WTC11 (cell line): ENCODE results near the gene OLFML3.
"Not testable (repeated sequence)": the region's sequence is repeated elsewhere in the genome, so short reads cannot be mapped to it uniquely, and the experiment has no call there.

Source experiments
- ARID4B ChIP-seq: sonication (generic); formaldehyde crosslinking; IDR thresholded peaks from 2 replicates; pipeline ENCODE4 v1.8.0; 2023; ENCODE audit warnings: missing genetic modification reagents, mild to moderate bottlenecking, borderline replicate concordance
- CREB1 ChIP-seq: sonication (generic); formaldehyde crosslinking; IDR thresholded peaks from 2 replicates; pipeline ENCODE4 v1.8.0; 2023; ENCODE audit warnings: mild to moderate bottlenecking, missing genetic modification reagents
- CREM ChIP-seq: sonication (generic); formaldehyde crosslinking; IDR thresholded peaks from 2 replicates; pipeline ENCODE4 v1.8.1; 2022; ENCODE audit warnings: mild to moderate bottlenecking, missing genetic modification reagents, moderate library complexity
- E2F4 ChIP-seq: sonication (generic); formaldehyde crosslinking; IDR thresholded peaks from 2 replicates; pipeline ENCODE4 v1.8.1; 2022; ENCODE audit warnings: low read depth, mild to moderate bottlenecking, moderate library complexity, missing genetic modification reagents, borderline replicate concordance
- FOXJ3 ChIP-seq: sonication (generic); formaldehyde crosslinking; IDR thresholded peaks from 2 replicates; pipeline ENCODE4 v1.9.0; 2021; ENCODE audit warnings: missing genetic modification reagents, mild to moderate bottlenecking, borderline replicate concordance
- MAX ChIP-seq: sonication (generic); formaldehyde crosslinking; IDR thresholded peaks from 2 replicates; pipeline ENCODE4 v1.8.0; 2022; ENCODE audit warnings: mild to moderate bottlenecking, missing genetic modification reagents
- NR2C2 ChIP-seq: sonication (generic); formaldehyde crosslinking; IDR thresholded peaks from 2 replicates; pipeline ENCODE4 v1.8.0; 2022; ENCODE audit warnings: mild to moderate bottlenecking, missing genetic modification reagents
- RELA ChIP-seq: sonication (generic); formaldehyde crosslinking; IDR thresholded peaks from 2 replicates; pipeline ENCODE4 v1.8.1; 2022; ENCODE audit warnings: missing genetic modification reagents, mild to moderate bottlenecking, borderline replicate concordance
- ZNF121 ChIP-seq: sonication (generic); formaldehyde crosslinking; IDR thresholded peaks from 2 replicates; pipeline ENCODE4 v1.8.0; 2023; ENCODE audit warnings: missing genetic modification reagents
- ZNF396 ChIP-seq: fragments of 250-450 bp; sonication (Bioruptor Pico); IDR thresholded peaks from 2 replicates; pipeline ENCODE4 v1.8.0; 2021; ENCODE audit warnings: mild to moderate bottlenecking, moderate library complexity, borderline replicate concordance
- ZNF423 ChIP-seq: fragments of 250-450 bp; sonication (Bioruptor Pico); IDR thresholded peaks from 2 replicates; pipeline ENCODE4 v2.1.2; 2022; ENCODE audit warnings: mild to moderate bottlenecking, moderate library complexity
- TF ChIP-seq, protein P1 (sequence below): fragments of 200-600 bp; IDR thresholded peaks from 2 replicates; pipeline ENCODE4 v1.8.0; 2022; ENCODE audit warnings: antibody characterized with exemption
- TF ChIP-seq, protein P2 (sequence below): sonication (generic); formaldehyde crosslinking; IDR thresholded peaks from 2 replicates; pipeline ENCODE4 v1.8.1; 2022; ENCODE audit warnings: low read depth, missing genetic modification reagents, borderline replicate concordance
- TF ChIP-seq, protein P3 (sequence below): sonication (generic); formaldehyde crosslinking; conservative IDR thresholded peaks from 2 replicates; pipeline ENCODE4 v1.8.1; 2023; ENCODE audit warnings: mild to moderate bottlenecking, low read depth, missing genetic modification reagents, moderate library complexity

DNA sequence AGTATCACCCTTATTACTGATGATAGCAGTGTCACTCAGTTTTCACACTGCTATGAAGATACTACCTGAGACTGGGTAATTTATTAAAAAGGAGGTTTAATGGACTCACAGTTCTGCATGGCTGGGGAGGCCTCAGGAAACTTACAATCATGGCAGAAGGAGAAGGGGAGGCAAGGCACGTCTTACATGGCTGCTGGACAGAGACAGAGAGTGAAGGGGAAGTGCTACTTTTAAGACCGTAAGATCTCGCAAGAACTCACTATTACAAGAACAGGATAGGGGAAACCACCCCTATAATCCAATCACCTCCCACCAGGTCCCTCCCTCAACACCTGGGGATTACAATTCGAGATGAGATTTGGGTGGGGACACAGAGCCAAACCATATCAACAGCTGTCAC, 27.6 kb downstream of the OLFML3 start:
- TF ChIP-seq, protein P1, sequence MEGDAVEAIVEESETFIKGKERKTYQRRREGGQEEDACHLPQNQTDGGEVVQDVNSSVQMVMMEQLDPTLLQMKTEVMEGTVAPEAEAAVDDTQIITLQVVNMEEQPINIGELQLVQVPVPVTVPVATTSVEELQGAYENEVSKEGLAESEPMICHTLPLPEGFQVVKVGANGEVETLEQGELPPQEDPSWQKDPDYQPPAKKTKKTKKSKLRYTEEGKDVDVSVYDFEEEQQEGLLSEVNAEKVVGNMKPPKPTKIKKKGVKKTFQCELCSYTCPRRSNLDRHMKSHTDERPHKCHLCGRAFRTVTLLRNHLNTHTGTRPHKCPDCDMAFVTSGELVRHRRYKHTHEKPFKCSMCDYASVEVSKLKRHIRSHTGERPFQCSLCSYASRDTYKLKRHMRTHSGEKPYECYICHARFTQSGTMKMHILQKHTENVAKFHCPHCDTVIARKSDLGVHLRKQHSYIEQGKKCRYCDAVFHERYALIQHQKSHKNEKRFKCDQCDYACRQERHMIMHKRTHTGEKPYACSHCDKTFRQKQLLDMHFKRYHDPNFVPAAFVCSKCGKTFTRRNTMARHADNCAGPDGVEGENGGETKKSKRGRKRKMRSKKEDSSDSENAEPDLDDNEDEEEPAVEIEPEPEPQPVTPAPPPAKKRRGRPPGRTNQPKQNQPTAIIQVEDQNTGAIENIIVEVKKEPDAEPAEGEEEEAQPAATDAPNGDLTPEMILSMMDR, result not testable (repeated sequence)
- TF ChIP-seq CREM (CRISPR knock-in tag); FOXJ3; NR2C2 (CRISPR knock-in tag); ARID4B (CRISPR knock-in tag); RELA; CREB1 (CRISPR knock-in tag); E2F4 (CRISPR knock-in tag); ZNF396; ZNF121 (CRISPR knock-in tag); MAX; ZNF423 (CRISPR knock-in tag): not testable (repeated sequence)
- TF ChIP-seq, protein P2, sequence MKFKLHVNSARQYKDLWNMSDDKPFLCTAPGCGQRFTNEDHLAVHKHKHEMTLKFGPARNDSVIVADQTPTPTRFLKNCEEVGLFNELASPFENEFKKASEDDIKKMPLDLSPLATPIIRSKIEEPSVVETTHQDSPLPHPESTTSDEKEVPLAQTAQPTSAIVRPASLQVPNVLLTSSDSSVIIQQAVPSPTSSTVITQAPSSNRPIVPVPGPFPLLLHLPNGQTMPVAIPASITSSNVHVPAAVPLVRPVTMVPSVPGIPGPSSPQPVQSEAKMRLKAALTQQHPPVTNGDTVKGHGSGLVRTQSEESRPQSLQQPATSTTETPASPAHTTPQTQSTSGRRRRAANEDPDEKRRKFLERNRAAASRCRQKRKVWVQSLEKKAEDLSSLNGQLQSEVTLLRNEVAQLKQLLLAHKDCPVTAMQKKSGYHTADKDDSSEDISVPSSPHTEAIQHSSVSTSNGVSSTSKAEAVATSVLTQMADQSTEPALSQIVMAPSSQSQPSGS, result not testable (repeated sequence)
- TF ChIP-seq, protein P3, sequence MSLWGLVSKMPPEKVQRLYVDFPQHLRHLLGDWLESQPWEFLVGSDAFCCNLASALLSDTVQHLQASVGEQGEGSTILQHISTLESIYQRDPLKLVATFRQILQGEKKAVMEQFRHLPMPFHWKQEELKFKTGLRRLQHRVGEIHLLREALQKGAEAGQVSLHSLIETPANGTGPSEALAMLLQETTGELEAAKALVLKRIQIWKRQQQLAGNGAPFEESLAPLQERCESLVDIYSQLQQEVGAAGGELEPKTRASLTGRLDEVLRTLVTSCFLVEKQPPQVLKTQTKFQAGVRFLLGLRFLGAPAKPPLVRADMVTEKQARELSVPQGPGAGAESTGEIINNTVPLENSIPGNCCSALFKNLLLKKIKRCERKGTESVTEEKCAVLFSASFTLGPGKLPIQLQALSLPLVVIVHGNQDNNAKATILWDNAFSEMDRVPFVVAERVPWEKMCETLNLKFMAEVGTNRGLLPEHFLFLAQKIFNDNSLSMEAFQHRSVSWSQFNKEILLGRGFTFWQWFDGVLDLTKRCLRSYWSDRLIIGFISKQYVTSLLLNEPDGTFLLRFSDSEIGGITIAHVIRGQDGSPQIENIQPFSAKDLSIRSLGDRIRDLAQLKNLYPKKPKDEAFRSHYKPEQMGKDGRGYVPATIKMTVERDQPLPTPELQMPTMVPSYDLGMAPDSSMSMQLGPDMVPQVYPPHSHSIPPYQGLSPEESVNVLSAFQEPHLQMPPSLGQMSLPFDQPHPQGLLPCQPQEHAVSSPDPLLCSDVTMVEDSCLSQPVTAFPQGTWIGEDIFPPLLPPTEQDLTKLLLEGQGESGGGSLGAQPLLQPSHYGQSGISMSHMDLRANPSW (CRISPR knock-in tag), result not testable (repeated sequence)
